HG03460 (cell line): ENCODE measurements around the gene NCMAP.
A peak's percentile ranks its signal among the peaks of the same experiment; 100 is the strongest.

Experiments used
- ATAC-seq: cut with Tn5 transposase; IDR thresholded peaks from one replicate; pipeline ENCODE4 v1.9.1; 2021; ENCODE audit not compliant: unreplicated experiment

The NCMAP gene

GRCh38 chr1:24621121-24621520 is 65.2 kb downstream of the NCMAP start:
- ATAC-seq, result no peak

GRCh38 chr1:24622218-24622617 is 66.3 kb downstream of the NCMAP start:
- ATAC-seq, result no peak

- ATAC-seq, result no peak
These were observed 76.9 kb downstream of the NCMAP start for GRCh38 chr1:24632832-24633175.

- no peak for ATAC-seq
These were observed 79.4 kb downstream of the NCMAP start for GRCh38 chr1:24635195-24635843.

GRCh38 chr1:24636661-24637357 is 80.9 kb downstream of the NCMAP start:
- no peak for ATAC-seq

GRCh38 chr1:24639094-24639493 is 83.2 kb downstream of the NCMAP start:
- no peak for ATAC-seq

GRCh38 chr1:24639881-24640280 is 84.0 kb downstream of the NCMAP start:
- no peak for ATAC-seq

- ATAC-seq, result no peak
These were observed 84.4 kb downstream of the NCMAP start for GRCh38 chr1:24640288-24640687.

- no peak for ATAC-seq
These were observed 85.8 kb downstream of the NCMAP start for GRCh38 chr1:24641646-24642151.

GRCh38 chr1:24642481-24643362 is 86.8 kb downstream of the NCMAP start, which contains the start of gene SRRM1:
SRRM1 (plus strand) TSS chr1:24643302; CDS start chr1:24643327, 25 bp downstream.
- peak; percentile 83 for ATAC-seq

- peak; percentile 16 for ATAC-seq
These were observed 87.6 kb downstream of the NCMAP start for GRCh38 chr1:24643363-24644099.

GRCh38 chr1:24644100-24644384 is 88.2 kb downstream of the NCMAP start:
- no peak for ATAC-seq

- no peak for ATAC-seq
These were observed 93.0 kb downstream of the NCMAP start for GRCh38 chr1:24648919-24649318.

- no peak for ATAC-seq
These were observed 96.5 kb downstream of the NCMAP start for GRCh38 chr1:24652382-24652781.

- no peak for ATAC-seq
These were observed 98.1 kb downstream of the NCMAP start for GRCh38 chr1:24654010-24654409.

GRCh38 chr1:24656046-24656445 is 100.2 kb downstream of the NCMAP start:
- no peak for ATAC-seq

- no peak for ATAC-seq
These were observed 101.9 kb downstream of the NCMAP start for GRCh38 chr1:24657781-24658180.
